GM06990 (cell line): ENCODE results near the gene FLVCR1.
A peak's percentile ranks its signal among the peaks of the same experiment; 100 is the strongest.

Experiments used
- DNase-seq: peaks from one replicate; pipeline ENCODE4 v3.0.0-alpha.2; 2011; ENCODE audit not compliant: insufficient read length; ENCODE audit errors: extremely low read depth
- H3K27me3 ChIP-seq: replicated peaks from 2 replicates; pipeline ENCODE4 v1.6.0; 2011; ENCODE audit warnings: low read length; ENCODE audit not compliant: control insufficient read depth, insufficient read depth
- H3K36me3 ChIP-seq: 2 replicates; pipeline ENCODE4 v1.5.1; 2011; ENCODE audit warnings: low read length; ENCODE audit not compliant: control insufficient read depth, insufficient read depth
- H3K4me3 ChIP-seq: replicated peaks from 2 replicates; pipeline ENCODE4 v1.5.1; 2011; ENCODE audit warnings: low read depth, mild to moderate bottlenecking, control low read depth, low read length
- TF ChIP-seq, protein P1 (sequence below): IDR thresholded peaks from 2 replicates; pipeline ENCODE4 v1.5.1; 2011; ENCODE audit warnings: low read length, control low read depth, mild to moderate bottlenecking, inconsistent platforms; ENCODE audit not compliant: insufficient read depth, poor library complexity, severe bottlenecking

FLVCR1 gene

DNA sequence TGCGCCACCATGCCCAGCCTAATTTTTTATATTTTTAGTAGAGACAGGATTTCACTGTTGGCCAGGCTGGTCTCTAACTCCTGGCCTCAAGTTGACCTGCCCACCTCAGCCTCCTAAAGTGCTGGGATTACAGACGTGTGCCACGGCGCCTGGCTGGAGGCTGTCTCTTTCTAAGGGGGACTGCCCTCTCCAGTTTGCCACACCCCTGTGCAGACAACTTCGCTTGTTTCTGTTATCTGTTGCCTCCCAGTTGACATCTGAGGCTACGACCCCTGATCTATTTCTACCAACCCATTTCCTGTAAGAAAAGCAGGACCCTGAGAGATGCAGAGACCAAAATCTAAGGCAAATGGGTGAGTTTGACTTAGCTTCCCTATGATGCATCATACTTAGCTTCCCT, 68.3 kb downstream of the FLVCR1 start:
- Histone ChIP-seq H3K4me3 (no peak overlapping the region), H3K36me3 (no peaks in the 10 kb centered on the region), H3K27me3 (no peaks in the 10 kb centered on the region)
- TF ChIP-seq, protein P1, sequence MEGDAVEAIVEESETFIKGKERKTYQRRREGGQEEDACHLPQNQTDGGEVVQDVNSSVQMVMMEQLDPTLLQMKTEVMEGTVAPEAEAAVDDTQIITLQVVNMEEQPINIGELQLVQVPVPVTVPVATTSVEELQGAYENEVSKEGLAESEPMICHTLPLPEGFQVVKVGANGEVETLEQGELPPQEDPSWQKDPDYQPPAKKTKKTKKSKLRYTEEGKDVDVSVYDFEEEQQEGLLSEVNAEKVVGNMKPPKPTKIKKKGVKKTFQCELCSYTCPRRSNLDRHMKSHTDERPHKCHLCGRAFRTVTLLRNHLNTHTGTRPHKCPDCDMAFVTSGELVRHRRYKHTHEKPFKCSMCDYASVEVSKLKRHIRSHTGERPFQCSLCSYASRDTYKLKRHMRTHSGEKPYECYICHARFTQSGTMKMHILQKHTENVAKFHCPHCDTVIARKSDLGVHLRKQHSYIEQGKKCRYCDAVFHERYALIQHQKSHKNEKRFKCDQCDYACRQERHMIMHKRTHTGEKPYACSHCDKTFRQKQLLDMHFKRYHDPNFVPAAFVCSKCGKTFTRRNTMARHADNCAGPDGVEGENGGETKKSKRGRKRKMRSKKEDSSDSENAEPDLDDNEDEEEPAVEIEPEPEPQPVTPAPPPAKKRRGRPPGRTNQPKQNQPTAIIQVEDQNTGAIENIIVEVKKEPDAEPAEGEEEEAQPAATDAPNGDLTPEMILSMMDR: no peak
- DNase-seq: no peak

- Histone ChIP-seq H3K4me3 (no peak overlapping the region), H3K27me3 (no peaks in the 10 kb centered on the region), H3K36me3 (no peaks in the 10 kb centered on the region)
- DNase-seq: peak; percentile 59
- TF ChIP-seq, protein P1: no peak
Measured at GRCh38 chr1:212928323-212929291, 70.5 kb downstream of the FLVCR1 start.

DNA sequence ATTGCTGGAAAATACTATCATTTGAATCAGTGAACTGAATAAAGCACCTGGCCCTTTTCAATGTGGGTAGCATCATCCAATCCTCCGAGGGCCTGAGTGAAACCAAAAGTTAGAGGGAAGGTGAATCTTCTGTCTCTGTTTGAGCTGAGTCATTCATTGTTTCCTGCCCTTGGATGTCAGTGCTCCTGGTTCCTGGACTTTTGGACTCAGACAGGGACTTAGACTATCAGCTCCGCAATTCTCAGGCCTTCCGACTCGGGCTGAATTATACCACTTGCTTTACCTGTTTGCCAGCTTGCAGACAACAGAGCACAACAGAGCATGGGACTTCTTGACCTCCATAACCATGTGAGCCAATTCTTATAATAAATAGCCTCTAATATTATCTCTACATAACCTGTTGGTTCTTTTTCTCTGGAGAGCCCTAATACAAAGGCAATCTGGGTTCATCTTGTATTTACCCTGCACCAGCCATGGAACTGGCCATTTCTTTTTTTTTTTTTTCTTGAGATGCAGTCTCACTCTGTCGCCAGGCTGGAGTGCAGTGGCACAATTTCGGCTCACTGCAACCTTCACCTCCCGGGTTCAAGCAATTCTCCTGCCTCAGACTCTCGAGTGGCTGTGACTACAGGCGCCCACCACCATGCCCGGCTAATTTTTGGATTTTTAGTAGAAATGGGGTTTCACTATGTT, 73.1 kb downstream of the FLVCR1 start:
- Histone ChIP-seq H3K4me3 (no peak overlapping the region), H3K27me3 (no peaks in the 10 kb centered on the region), H3K36me3 (no peaks in the 10 kb centered on the region)
- no peak for DNase-seq
- TF ChIP-seq, protein P1: no peak

DNA sequence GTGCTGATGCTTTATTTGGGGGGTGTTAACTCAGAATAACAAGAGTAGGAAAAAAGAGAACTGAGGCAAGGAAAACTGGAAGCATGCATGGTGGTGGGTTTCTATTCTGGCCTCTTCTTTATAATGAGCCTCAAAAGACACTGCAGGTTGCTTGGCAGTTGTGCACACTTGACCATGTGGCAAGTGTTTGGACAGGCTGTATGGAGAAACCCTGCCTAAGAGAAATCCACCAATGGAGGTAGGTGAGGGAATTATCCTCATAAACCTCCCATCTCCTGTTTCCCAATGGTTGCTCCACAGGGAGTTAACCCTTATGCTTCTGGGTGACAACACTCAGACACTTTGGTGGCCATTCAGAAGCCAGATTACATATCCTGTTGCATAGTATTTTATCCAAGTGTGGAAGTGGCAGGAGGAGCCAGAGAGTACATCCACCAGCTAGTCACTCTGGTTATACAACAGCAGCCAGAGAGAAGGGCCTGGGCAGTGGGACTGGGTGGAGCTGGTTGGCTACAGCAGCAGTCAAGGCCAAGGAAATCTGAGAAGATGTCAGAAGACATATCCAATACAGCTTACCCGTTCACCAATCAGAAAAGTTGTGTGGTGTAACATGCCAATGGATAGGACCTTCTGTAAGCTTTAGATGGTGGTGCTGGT, 75.9 kb downstream of the FLVCR1 start:
- Histone ChIP-seq H3K27me3 (no peaks in the 10 kb centered on the region), H3K4me3 (no peak overlapping the region), H3K36me3 (no peaks in the 10 kb centered on the region)
- TF ChIP-seq, protein P1: no peak
- DNase-seq: no peak

GRCh38 chr1:212935387-212935981, 77.4 kb downstream of the FLVCR1 start:
- TF ChIP-seq, protein P1: no peak
- Histone ChIP-seq H3K4me3 (no peak overlapping the region), H3K36me3 (no peaks in the 10 kb centered on the region), H3K27me3 (no peaks in the 10 kb centered on the region)
- no peak for DNase-seq
